ENCODE results near the gene FAM117A.

DNA sequence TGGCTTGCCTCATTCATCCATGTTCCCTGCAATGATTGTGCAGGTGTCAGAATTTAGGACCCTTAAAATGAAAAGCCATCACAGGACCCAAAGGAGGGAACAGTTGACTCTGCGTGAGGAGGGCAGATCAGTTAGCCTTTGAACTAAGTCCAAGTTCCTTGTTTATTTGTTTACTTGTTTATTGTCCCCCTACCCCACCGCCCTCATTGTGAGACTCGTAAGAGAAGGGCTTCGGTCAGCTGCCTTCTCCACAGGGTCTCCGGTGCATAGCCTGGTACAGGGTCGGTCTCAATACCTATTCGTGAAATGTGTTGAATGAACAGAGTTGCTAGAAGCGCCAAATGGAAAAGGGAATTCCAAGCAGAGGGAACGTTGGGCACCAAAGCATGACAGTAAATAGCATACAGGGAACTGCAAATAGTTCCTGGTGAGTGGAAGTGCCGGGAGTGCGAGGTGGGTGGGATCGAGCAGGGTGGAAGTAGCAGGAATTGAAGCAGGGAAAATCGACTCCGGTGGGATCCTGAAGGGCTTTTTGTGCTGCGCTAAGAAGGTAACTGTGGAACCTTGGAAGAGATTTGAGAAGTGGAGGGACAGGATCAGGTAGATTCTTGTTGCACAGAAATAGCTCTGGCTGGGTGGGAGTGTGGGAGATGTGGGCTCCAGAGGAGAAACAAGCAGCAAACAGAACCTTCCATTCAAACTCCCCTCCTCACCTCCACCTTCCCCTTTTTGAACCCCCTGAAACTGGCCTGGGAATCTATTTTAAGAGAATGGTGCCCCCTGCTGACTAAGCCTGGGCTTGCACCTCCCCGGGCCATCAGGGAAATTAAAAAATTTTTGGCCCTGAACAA lies 68.9 kb downstream of the FAM117A start:
- TF ChIP-seq, protein P1, sequence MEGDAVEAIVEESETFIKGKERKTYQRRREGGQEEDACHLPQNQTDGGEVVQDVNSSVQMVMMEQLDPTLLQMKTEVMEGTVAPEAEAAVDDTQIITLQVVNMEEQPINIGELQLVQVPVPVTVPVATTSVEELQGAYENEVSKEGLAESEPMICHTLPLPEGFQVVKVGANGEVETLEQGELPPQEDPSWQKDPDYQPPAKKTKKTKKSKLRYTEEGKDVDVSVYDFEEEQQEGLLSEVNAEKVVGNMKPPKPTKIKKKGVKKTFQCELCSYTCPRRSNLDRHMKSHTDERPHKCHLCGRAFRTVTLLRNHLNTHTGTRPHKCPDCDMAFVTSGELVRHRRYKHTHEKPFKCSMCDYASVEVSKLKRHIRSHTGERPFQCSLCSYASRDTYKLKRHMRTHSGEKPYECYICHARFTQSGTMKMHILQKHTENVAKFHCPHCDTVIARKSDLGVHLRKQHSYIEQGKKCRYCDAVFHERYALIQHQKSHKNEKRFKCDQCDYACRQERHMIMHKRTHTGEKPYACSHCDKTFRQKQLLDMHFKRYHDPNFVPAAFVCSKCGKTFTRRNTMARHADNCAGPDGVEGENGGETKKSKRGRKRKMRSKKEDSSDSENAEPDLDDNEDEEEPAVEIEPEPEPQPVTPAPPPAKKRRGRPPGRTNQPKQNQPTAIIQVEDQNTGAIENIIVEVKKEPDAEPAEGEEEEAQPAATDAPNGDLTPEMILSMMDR (IDR thresholded peaks at IDR 0.05) = peak; percentile 98
- no peak for TF ChIP-seq RFX5 (IDR thresholded peaks at IDR 0.05)
- TF ChIP-seq POLR2A (IDR thresholded peaks at IDR 0.05; ENCODE audit: low read length) = no peak
- TF ChIP-seq MAX (IDR thresholded peaks at IDR 0.05) = no peak
- TF ChIP-seq REST (IDR thresholded peaks at IDR 0.05) = no peak
- no peak for TF ChIP-seq FOSL2 (IDR thresholded peaks at IDR 0.05)
- TF ChIP-seq FOSL2 (CRISPR knock-in tag; IDR thresholded peaks at IDR 0.05) = no peak
- no peak for TF ChIP-seq RCOR1 (IDR thresholded peaks at IDR 0.05; ENCODE audit: low read depth, low read length)
- no peak for TF ChIP-seq USF2 (IDR thresholded peaks at IDR 0.05)
- no peak for TF ChIP-seq CBX8 (IDR thresholded peaks at IDR 0.05)
- TF ChIP-seq CHD2 (IDR thresholded peaks at IDR 0.05; ENCODE audit: low read length, partially characterized antibody) = no peak
- no peak for TF ChIP-seq MYC (IDR thresholded peaks at IDR 0.05; ENCODE audit: borderline replicate concordance, low read length)
- no peak for TF ChIP-seq MAFK (IDR thresholded peaks at IDR 0.05; ENCODE audit: partially characterized antibody)
- TF ChIP-seq RAD21 (conservative IDR thresholded peaks at IDR 0.05 in 1 of 2, IDR thresholded peaks at IDR 0.05 in 1 of 2) = peak; percentile 98
